ENCODE measurements around the gene ANKRD53.

GRCh38 chr2:70946832-70947442 is 31.5 kb upstream of the ANKRD53 start:
- TF ChIP-seq RAD21 (IDR thresholded peaks at IDR 0.05; ENCODE audit: low read depth) (peak; percentile 92), CEBPB (IDR thresholded peaks at IDR 0.05) (no peak)

Data from Ishikawa (cell line).